K562 treated with DMSO at 1 percent for 24 hours (cell line): Measurements from ENCODE around the gene ELK1. TPM values are rescaled to one million over a fixed set of nuclear protein-coding genes. Genes with fewer than 3 reads are reported as not detected.

ENCODE experiments used
- total RNA-seq: library from RNA; unstranded; fragments of 300-600 nt; gene quantifications from 2 replicates; pipeline ENCODE4 v1.2.3, GENCODE V29; 2022; ENCODE audit warnings: low read depth; ENCODE audit not compliant: insufficient read depth

Gene ELK1, protein sequence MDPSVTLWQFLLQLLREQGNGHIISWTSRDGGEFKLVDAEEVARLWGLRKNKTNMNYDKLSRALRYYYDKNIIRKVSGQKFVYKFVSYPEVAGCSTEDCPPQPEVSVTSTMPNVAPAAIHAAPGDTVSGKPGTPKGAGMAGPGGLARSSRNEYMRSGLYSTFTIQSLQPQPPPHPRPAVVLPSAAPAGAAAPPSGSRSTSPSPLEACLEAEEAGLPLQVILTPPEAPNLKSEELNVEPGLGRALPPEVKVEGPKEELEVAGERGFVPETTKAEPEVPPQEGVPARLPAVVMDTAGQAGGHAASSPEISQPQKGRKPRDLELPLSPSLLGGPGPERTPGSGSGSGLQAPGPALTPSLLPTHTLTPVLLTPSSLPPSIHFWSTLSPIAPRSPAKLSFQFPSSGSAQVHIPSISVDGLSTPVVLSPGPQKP
- 52.8 and 55.4 TPM in 2 replicates for total RNA-seq

DNA sequence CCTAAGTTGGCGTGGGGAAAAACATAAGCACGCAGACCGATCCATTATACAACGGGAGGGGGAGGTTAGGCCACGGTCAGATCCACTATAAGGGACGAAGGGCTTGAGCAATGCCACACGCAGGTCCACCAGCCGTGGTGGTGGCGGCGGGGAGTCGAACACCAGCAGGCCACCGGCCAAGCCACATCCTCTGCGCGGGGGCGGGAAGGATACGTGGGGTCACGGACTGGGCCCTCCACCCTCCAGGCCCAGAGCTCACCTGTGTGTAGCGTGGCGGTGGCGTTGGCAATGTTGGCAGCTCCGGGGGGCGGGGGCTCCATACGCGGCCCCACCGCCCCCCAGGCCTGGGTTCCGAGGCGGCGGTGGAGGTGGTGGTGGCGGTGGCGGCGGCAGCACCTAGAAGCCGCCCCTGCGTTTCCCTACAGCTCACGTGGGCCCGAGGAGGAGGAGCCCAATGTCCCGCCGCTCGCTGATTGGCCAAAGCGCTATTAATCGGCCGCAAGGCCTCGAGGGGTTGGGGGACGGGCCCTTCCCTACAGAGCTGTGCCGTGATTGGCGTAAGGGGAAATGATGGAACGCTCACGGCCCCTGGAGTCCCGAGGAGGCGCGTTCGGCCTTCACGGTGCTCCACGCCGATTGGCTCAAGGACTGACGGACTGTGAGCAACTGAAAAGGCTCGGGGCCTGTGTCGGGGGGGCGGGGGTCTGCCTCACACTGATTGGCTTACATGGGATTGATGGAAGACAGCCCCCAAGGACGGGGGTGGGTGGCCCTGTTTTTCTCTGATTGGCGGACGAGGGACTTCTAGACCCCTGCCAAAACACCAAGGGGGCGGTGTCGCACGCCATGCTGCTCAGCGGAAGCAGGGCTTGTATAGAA, at the start of gene ELK1:
ELK1 (minus strand) TSS at position 400 of the 879 bp plus-strand sequence. CDS start 9,122 bp downstream, outside the sequence.

DNA sequence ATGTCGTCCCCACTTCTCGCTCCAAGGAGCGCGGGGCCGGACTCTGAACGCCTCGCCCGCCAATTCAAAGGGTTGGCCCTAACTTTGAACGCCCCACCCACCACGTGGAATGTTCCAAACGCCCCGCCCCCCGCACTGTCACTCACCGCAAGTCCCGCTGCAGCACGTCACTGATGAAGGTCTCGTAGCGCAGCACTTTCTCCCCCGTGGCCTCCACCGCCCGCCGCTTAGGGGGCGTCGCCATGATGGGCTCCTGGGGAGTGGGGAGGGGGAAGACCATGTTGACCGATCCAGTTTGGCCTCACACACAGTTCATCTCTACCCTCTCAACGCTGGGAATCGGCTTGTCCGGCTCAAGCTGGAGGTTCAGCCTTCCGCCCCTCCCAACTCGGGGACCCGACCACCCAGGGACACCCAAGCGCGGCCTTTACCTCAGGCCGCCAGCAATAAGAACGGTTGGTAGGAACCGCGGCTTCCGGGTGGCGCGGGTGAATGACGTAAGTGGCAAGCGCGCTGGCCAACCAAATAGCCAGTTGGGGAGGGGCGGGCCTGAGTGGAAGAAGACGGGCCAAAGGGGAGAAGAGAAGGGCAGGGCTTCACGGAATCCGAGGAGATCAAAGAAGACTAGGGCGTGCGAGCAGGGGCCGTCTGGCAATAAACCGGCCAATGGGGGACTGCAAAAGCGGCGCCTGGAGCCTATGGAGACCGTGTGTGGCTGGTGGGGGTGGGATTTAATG, 8.5 kb upstream of the ELK1 start, which contains the start of gene UXT:
UXT (minus strand) TSS at position 497 of the 737 bp plus-strand sequence; CDS start at position 244, 253 bp downstream.

DNA sequence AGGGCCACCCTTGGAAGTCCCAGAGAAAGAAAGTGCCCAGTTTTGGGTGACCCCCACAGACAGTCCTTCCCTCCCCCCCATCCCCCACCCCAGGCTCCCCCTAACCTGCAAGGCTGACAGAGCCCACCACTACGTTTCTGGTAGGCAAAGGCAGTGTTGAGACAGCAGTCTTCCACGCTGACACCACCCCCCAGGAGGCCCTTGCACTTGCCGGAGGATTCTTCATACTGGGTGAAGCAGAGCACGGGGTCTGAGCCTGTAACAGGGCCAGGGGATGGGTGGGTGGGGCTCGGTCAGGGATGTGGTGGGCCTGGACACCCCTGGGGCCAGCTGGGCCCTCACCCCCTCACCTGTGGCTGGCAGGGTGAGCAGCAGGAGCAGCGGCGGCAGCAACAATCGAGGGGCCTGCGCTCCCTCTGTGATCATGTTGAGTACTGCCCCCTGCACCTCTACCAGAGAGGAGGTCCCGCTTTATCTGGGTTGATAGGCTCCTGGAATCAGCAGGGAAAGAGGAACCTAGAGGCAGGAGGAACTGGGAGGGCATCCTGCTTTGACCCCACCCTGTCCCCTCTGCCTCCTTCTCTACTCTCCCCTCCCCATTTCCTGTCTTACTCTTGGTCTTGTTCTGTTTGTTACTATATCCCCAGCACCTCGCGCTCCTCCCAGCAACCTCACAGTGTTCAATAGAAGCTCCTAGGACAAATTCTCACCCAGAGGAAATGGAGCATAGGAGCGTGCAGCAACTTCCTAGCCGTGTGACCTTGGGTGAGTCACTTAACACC, 20.8 kb downstream of the ELK1 start, which contains the start of gene CFP:
CFP (minus strand) TSS at position 512 of the 782 bp plus-strand sequence; CDS start at position 426, 86 bp downstream.

DNA sequence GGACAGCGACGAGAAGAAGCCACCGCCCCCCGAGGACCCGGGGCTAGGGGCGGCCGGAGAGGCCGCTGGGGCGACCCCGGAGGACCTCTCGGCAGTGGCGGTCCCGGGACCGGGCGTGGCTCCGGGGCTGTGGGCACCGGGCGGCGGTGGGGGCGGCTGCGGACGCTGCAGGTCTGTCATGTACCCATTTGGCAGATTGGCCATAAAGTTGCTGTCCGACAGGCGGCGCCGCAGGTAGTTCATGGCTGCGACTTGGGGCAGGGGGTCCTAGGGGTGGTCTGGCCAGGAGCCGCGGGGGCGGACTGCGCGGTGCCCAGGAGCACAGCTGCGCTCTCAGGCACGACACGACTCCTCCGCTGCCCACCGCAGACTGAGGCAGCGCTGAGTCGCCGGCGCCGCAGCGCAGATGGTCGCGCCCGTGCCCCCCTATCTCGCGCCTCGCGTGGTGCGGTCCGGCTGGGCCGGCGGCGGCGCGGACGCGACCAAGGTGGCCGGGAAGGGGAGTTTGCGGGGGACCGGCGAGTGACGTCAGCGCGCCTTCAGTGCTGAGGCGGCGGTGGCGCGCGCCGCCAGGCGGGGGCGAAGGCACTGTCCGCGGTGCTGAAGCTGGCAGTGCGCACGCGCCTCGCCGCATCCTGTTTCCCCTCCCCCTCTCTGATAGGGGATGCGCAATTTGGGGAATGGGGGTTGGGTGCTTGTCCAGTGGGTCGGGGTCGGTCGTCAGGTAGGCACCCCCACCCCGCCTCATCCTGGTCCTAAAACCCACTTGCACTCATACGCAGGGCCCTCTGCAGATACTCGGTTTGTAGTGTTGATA, 30.7 kb downstream of the ELK1 start, which contains the start of gene SYN1:
SYN1 (minus strand) TSS at position 372 of the 817 bp plus-strand sequence; CDS start at position 243, 129 bp downstream.

Other genes with a start within 250 kb of the ELK1 start
- gene ZNF41, start 167.3 kb downstream of the ELK1 start, total RNA-seq, result 2.5 and 3.7 TPM in 2 replicates
- 49.3 and 55.0 TPM in 2 replicates for gene ARAF, start 89.4 kb downstream of the ELK1 start, total RNA-seq
- gene TIMP1, start 68.1 kb downstream of the ELK1 start, total RNA-seq, result 328 and 339 TPM in 2 replicates
- gene SYN1, start 30.7 kb downstream of the ELK1 start, total RNA-seq, result 0.68 and 0.72 TPM in 2 replicates
- 6.0 and 6.4 TPM in 2 replicates for gene CFP, start 20.6 kb downstream of the ELK1 start, total RNA-seq
- 336 and 365 TPM in 2 replicates for gene UXT, start 8.6 kb upstream of the ELK1 start, total RNA-seq
- 1.3 and 4.1 TPM in 2 replicates for gene ZNF81, start 186.3 kb upstream of the ELK1 start, total RNA-seq